Uterus (tissue), 4 donors: ENCODE results near the gene SH3BP5. TPM values are rescaled to one million over a fixed set of nuclear protein-coding genes. Genes with fewer than 3 reads are reported as not detected.

Source experiments
- DNase-seq, 2 donors: peaks; one replicate each; pipeline ENCODE4 v3.0.0-alpha.2; 2019 to 2020
- H3K27ac ChIP-seq, 2 donors: fragments of 200-600 bp; sonication (generic); 1 replicate in 1 of 2; 2 replicates in 1 of 2; pipeline ENCODE4 v1.5.1; 2016 to 2018
- H3K27me3 ChIP-seq, 2 donors: fragments of 200-600 bp; sonication (generic); one replicate each; pipeline ENCODE4 v1.5.1; 2018 to 2019; ENCODE audit warnings: control low read depth in 1 of 2
- H3K36me3 ChIP-seq, 2 donors: fragments of 200-600 bp; sonication (generic); one replicate each; pipeline ENCODE4 v1.5.1; 2019; ENCODE audit warnings: control low read depth in 1 of 2
- H3K4me1 ChIP-seq, 2 donors: fragments of 200-600 bp; sonication (generic); one replicate each; pipeline ENCODE4 v1.5.1; 2018 to 2019; ENCODE audit warnings: control low read depth in 1 of 2
- H3K4me3 ChIP-seq, 2 donors: fragments of 200-600 bp; sonication (generic); 1 replicate in 1 of 2; 2 replicates in 1 of 2; pipeline ENCODE4 v1.5.1; 2018 to 2019; ENCODE audit warnings: mild to moderate bottlenecking in 1 of 2
- H3K9me3 ChIP-seq, 2 donors: fragments of 200-600 bp; sonication (generic); one replicate each; pipeline ENCODE4 v1.5.1; 2019; ENCODE audit warnings: control low read depth in 1 of 2
- CTCF ChIP-seq, 4 experiments: fragments of 200-600 bp in 2 of 4; fragments of 450-650 bp in 2 of 4; sonication (generic) in 2 of 4; IDR thresholded peaks; one replicate each; pipeline ENCODE4 v1.5.1; 2016 to 2019; ENCODE audit warnings: antibody characterized with exemption in 4 of 4, mild to moderate bottlenecking in 2 of 4, moderate library complexity in 1 of 4
- POLR2A ChIP-seq, 2 donors: fragments of 450-650 bp; IDR thresholded peaks; one replicate each; pipeline ENCODE4 v1.6.1; 2016; ENCODE audit warnings: antibody characterized with exemption in 2 of 2, mild to moderate bottlenecking in 1 of 2, moderate library complexity in 1 of 2
- intact Hi-C: fragments of 100-400 bp; cut with DNase I; formaldehyde crosslinking; loops from one replicate; pipeline ENCODE4 v1.15.1; 2023; ENCODE audit warnings: low total_unique reads
- total RNA-seq, 4 donors: library from RNA; depleted of rRNA in 3 of 4; stranded (reverse); fragments of >200 nt in 3 of 4; gene quantifications; one replicate each; pipeline versions ENCODE4 v1.1.0 to v1.2.4, GENCODE V29; 2014 to 2023
- donor health status: DM: yes; HTN: yes; CAD: no.

The SH3BP5 gene
- total RNA-seq, 4 donors from 2014 or later: 58.8 to 154 (median 75.5) TPM

GRCh38 chr3:15218689-15219088 is 113.7 kb downstream of the SH3BP5 start:
- Histone ChIP-seq H3K27ac (no peak overlapping the region), H3K36me3 (no peaks in the 10 kb centered on the region)
- intact Hi-C loops: no loop called here

GRCh38 chr3:15217841-15218267 is 114.5 kb downstream of the SH3BP5 start:
- no peaks in the 10 kb centered on the region for H3K27me3 ChIP-seq
- no peaks in the 10 kb centered on the region for H3K9me3 ChIP-seq
- no peak overlapping the region for H3K4me3 ChIP-seq
- no peaks in the 10 kb centered on the region for H3K4me1 ChIP-seq
- no peaks in the 10 kb centered on the region for H3K36me3 ChIP-seq
- intact Hi-C loops: no loop called here
- no peak overlapping the region for H3K27ac ChIP-seq
- TF ChIP-seq CTCF (IDR thresholded peaks at IDR 0.05): no peak
- TF ChIP-seq POLR2A (IDR thresholded peaks at IDR 0.05): no peak
- no peak for DNase-seq

More at GRCh38 chr3:15218689-15219088, 113.7 kb downstream of the SH3BP5 start:
- Histone ChIP-seq H3K9me3 (no peaks in the 10 kb centered on the region), H3K4me1 (no peaks in the 10 kb centered on the region), H3K4me3 (no peak overlapping the region), H3K27me3 (no peaks in the 10 kb centered on the region)
- no peak for DNase-seq
- TF ChIP-seq POLR2A (IDR thresholded peaks at IDR 0.05) (no peak), CTCF (IDR thresholded peaks at IDR 0.05) (no peak)

GRCh38 chr3:15217011-15217671 is 115.2 kb downstream of the SH3BP5 start:
- intact Hi-C loops: no loop called here
- Histone ChIP-seq H3K4me1 (peaks cover 0 to 1% of the 10 kb centered on the region in 2 donors), H3K27ac (no peak overlapping the region), H3K27me3 (no peaks in the 10 kb centered on the region), H3K9me3 (no peaks in the 10 kb centered on the region), H3K4me3 (no peak overlapping the region), H3K36me3 (no peaks in the 10 kb centered on the region)
- DNase-seq: no peak
- TF ChIP-seq POLR2A (IDR thresholded peaks at IDR 0.05) (no peak), CTCF (IDR thresholded peaks at IDR 0.05) (no peak)

- H3K4me3 ChIP-seq: no peak overlapping the region
- no peak overlapping the region for H3K27ac ChIP-seq
- no peak for TF ChIP-seq POLR2A (IDR thresholded peaks at IDR 0.05)
- TF ChIP-seq CTCF (IDR thresholded peaks at IDR 0.05): no peak
- no peak for DNase-seq
- H3K9me3 ChIP-seq: no peaks in the 10 kb centered on the region
- H3K4me1 ChIP-seq: peaks cover 0 to 3% of the 10 kb centered on the region in 2 donors
- no peaks in the 10 kb centered on the region for H3K27me3 ChIP-seq
- H3K36me3 ChIP-seq: no peaks in the 10 kb centered on the region
- intact Hi-C loops: no loop called here
Measured at GRCh38 chr3:15216501-15216900, 115.9 kb downstream of the SH3BP5 start.

GRCh38 chr3:15215996-15216395 is 116.4 kb downstream of the SH3BP5 start:
- Histone ChIP-seq H3K9me3 (no peaks in the 10 kb centered on the region), H3K4me1 (peaks cover 0 to 8% of the 10 kb centered on the region in 2 donors), H3K4me3 (no peak overlapping the region), H3K36me3 (no peaks in the 10 kb centered on the region), H3K27me3 (no peaks in the 10 kb centered on the region), H3K27ac (no peak overlapping the region)
- intact Hi-C loops: no loop called here
- DNase-seq: no peak
- TF ChIP-seq POLR2A (IDR thresholded peaks at IDR 0.05) (no peak), CTCF (IDR thresholded peaks at IDR 0.05) (no peak)
